OCI-LY3 (cell line): Measurements from ENCODE around the gene RNU2-1.
"Not testable (repeated sequence)": the region's sequence is repeated elsewhere in the genome, so short reads cannot be mapped to it uniquely, and the experiment has no call there.

Experiments
- CTCF ChIP-seq: fragments of 200-600, 300-600 bp; sonication (generic); IDR thresholded peaks from 2 replicates; pipeline ENCODE4 v1.5.1; 2014; ENCODE audit warnings: antibody characterized with exemption, low read length, low read depth
- EZH2phosphoT487 ChIP-seq: fragments of 200-600 bp; shearing (Covaris generic); IDR thresholded peaks from 2 replicates; pipeline ENCODE4 v1.6.1; 2018; ENCODE audit warnings: antibody characterized with exemption, mixed run types, low read depth

GRCh38 chr17:43233263-43233662, 514 bp downstream of the RNU2-1 start:
- not testable (repeated sequence) for TF ChIP-seq CTCF, EZH2phosphoT487
